Panc1 (cell line): ENCODE results near the gene UGGT2. TPM values are rescaled to one million over a fixed set of nuclear protein-coding genes. Genes with fewer than 3 reads are reported as not detected.
"Not testable (repeated sequence)": the region's sequence is repeated elsewhere in the genome, so short reads cannot be mapped to it uniquely, and the experiment has no call there.

Experiments used
- ATAC-seq: fragments of 200-7000 bp; cut with Tn5 transposase; 2 replicates; pipeline ENCODE4 v1.9.1; 2020; ENCODE audit warnings: mild to moderate bottlenecking, moderate library complexity
- BruUV-seq: library from RNA; stranded (reverse); fragments of 400-500 nt; replicated peaks from 2 replicates; lab custom pipeline; 2021; lab: Mats Ljungman, UMichigan
- CTCF ChIA-PET: fragments of 300-600 bp; sonication (Branson Sonifier 250); formaldehyde crosslinking; loops from one replicate; lab custom pipeline; 2022; ENCODE audit warnings: antibody characterized with exemption; lab: Charles Lee
- POLR2A ChIA-PET: fragments of 300-600 bp; sonication (Branson Sonifier 250); formaldehyde crosslinking; loops from one replicate; lab custom pipeline; 2022; ENCODE audit warnings: antibody characterized with exemption; lab: Charles Lee
- DNase-seq: peaks from one replicate; pipeline ENCODE4 v3.0.0-alpha.2; 2010; ENCODE audit warnings: low read depth, low spot score
- H3K27ac ChIP-seq: 2 replicates; pipeline ENCODE4 v1.5.1; 2011; ENCODE audit warnings: mild to moderate bottlenecking, low read length, inconsistent platforms
- H3K27me3 ChIP-seq: fragments of 200-500 bp; sonication (Bioruptor generic); 2 replicates; pipeline ENCODE4 v1.6.0; 2014; ENCODE audit warnings: low read length, inconsistent platforms; ENCODE audit not compliant: control insufficient read depth, insufficient read depth
- H3K36me3 ChIP-seq: fragments of 200-500 bp; sonication (Bioruptor generic); 2 replicates; pipeline ENCODE4 v1.5.1; 2014; ENCODE audit warnings: inconsistent platforms, mild to moderate bottlenecking, low read length, moderate library complexity; ENCODE audit not compliant: control insufficient read depth, insufficient read depth
- H3K4me1 ChIP-seq: 2 replicates; pipeline ENCODE4 v1.5.1; 2011; ENCODE audit warnings: inconsistent platforms, mild to moderate bottlenecking, low read length, moderate library complexity; ENCODE audit not compliant: control insufficient read depth, insufficient read depth
- H3K4me3 ChIP-seq, 2 experiments: 2 replicates each; pipeline ENCODE4 v1.5.1; 2011 to 2012; ENCODE audit warnings: low read depth in 2 of 2, low read length in 2 of 2, mild to moderate bottlenecking in 2 of 2, inconsistent platforms in 1 of 2, moderate library complexity in 1 of 2
- H3K9me3 ChIP-seq: fragments of 200-500 bp; sonication (Bioruptor generic); 2 replicates; pipeline ENCODE4 v1.5.1; 2014; ENCODE audit warnings: low read depth, mild to moderate bottlenecking, inconsistent platforms, low read length, moderate library complexity; ENCODE audit not compliant: control insufficient read depth, insufficient read depth
- CTCF ChIP-seq: fragments of 450-650 bp; IDR thresholded peaks from 2 replicates; pipeline ENCODE4 v1.5.1; 2017; ENCODE audit warnings: mild to moderate bottlenecking
- POLR2AphosphoS5 ChIP-seq: IDR thresholded peaks from 2 replicates; pipeline ENCODE4 v1.6.1; 2012; ENCODE audit warnings: mild to moderate bottlenecking, low read depth, low read length, moderate library complexity
- REST ChIP-seq, 2 experiments: IDR thresholded peaks; 2 replicates each; pipeline ENCODE4 v1.6.1; 2011 to 2012; ENCODE audit warnings: low read depth in 2 of 2, control low read depth in 1 of 2, low read length in 1 of 2, mild to moderate bottlenecking in 1 of 2, moderate library complexity in 1 of 2; ENCODE audit not compliant: insufficient read depth in 1 of 2
- SIN3A ChIP-seq: IDR thresholded peaks from 2 replicates; pipeline ENCODE4 v1.6.1; 2012; ENCODE audit warnings: low read depth, mild to moderate bottlenecking, low read length, moderate library complexity, borderline replicate concordance; ENCODE audit not compliant: insufficient read depth
- TCF7L2 ChIP-seq: IDR thresholded peaks from 2 replicates; pipeline ENCODE4 v1.6.1; 2011; ENCODE audit warnings: mild to moderate bottlenecking, low read depth, low read length, inconsistent platforms
- in situ Hi-C: cut with HindIII; loops from 2 replicates; pipeline ENCODE4 v1.10.0; 2016; ENCODE audit warnings: low sequenced_read_pairs, low pct_unique_long_range_greater_than_20kb
- intact Hi-C: fragments of 100-400 bp; cut with micrococcal nuclease; formaldehyde crosslinking; loops from one replicate; pipeline ENCODE4 v1.10.0; 2022; ENCODE audit not compliant: unreplicated experiment
- total RNA-seq: library from RNA; stranded (reverse); gene quantifications from one replicate; pipeline ENCODE4 v1.2.1, GENCODE V29; 2021; ENCODE audit not compliant: unreplicated experiment

Gene UGGT2
- total RNA-seq, 1 experiment from 2014 or later = 22.9 TPM

- in situ Hi-C loops = no loop called here
- BruUV-seq = no TSS peak
- Histone ChIP-seq H3K9me3 (no peaks in the 10 kb centered on the region), H3K36me3 (no peaks in the 10 kb centered on the region), H3K27me3 (no peaks in the 10 kb centered on the region), H3K4me1 (no peaks in the 10 kb centered on the region), H3K4me3 (no peak overlapping the region), H3K27ac (no peak overlapping the region)
- DNase-seq = no peak
- intact Hi-C loops = no loop called here
- POLR2A ChIA-PET = no interaction called here
- no peak for ATAC-seq
- no peak for TF ChIP-seq CTCF
- CTCF ChIA-PET = no interaction called here
Observed at GRCh38 chr13:95987841-95988240, 65.4 kb downstream of the UGGT2 start.

GRCh38 chr13:95982144-95982543 is 71.1 kb downstream of the UGGT2 start:
- Histone ChIP-seq H3K9me3 (no peaks in the 10 kb centered on the region), H3K27ac (no peak overlapping the region), H3K4me3 (no peak overlapping the region), H3K27me3 (no peaks in the 10 kb centered on the region), H3K4me1 (no peaks in the 10 kb centered on the region), H3K36me3 (no peaks in the 10 kb centered on the region)
- DNase-seq = no peak
- no TSS peak for BruUV-seq
- TF ChIP-seq REST (IDR thresholded peaks at IDR 0.05; ENCODE audit: insufficient read depth in 1 of 2, low read depth in 2 of 2, low read length in 1 of 2) (no peak), CTCF (no peak), POLR2AphosphoS5 (no peak), SIN3A (no peak), TCF7L2 (no peak)
- POLR2A ChIA-PET = no interaction called here
- intact Hi-C loops (no loop called here), in situ Hi-C loops (no loop called here)
- CTCF ChIA-PET = no interaction called here
- no peak for ATAC-seq

GRCh38 chr13:95972651-95973050 is 80.5 kb downstream of the UGGT2 start:
- H3K36me3 ChIP-seq, POLR2A ChIA-PET, CTCF ChIA-PET, H3K9me3 ChIP-seq, in situ Hi-C loops, H3K27me3 ChIP-seq, DNase-seq, BruUV-seq, H3K27ac ChIP-seq, H3K4me3 ChIP-seq, ATAC-seq, intact Hi-C loops, H3K4me1 ChIP-seq: not testable (repeated sequence)
